ENCODE data around the gene PLK3. TPM values are rescaled to one million over a fixed set of nuclear protein-coding genes. Genes with fewer than 3 reads are reported as not detected.

Gene PLK3
- total and polyA plus RNA-seq, 9 of the 15 experiments (the other 6 are each of a cell fraction or from before 2014, with no cell fraction given): 0.52 to 22.7 (median 11.0) TPM

GRCh38 chr1:44808938-44809917 lies 9.1 kb downstream of the PLK3 start (continued):
- no peak for TF ChIP-seq E4F1 (CRISPR knock-in tag; IDR thresholded peaks at IDR 0.05; ENCODE audit: borderline replicate concordance)
- no peak for TF ChIP-seq NR3C1 (CRISPR knock-in tag; IDR thresholded peaks at IDR 0.05)
- no peak for TF ChIP-seq CC2D1A (IDR thresholded peaks at IDR 0.05)
- TF ChIP-seq ZNF668 (CRISPR knock-in tag; IDR thresholded peaks at IDR 0.05): no peak
- no peak for TF ChIP-seq CCNT2 (IDR thresholded peaks at IDR 0.05; ENCODE audit: borderline replicate concordance, extremely low read depth, insufficient read length, low read depth, low read length)
- TF ChIP-seq EZH2 (IDR thresholded peaks at IDR 0.05; ENCODE audit: borderline replicate concordance, low read depth, low read length): no peak
- TF ChIP-seq CBFA2T2 (conservative IDR thresholded peaks at IDR 0.05): no peak; the same call in 1 of the 2 replicates
- TF ChIP-seq ZNF311 (CRISPR knock-in tag; IDR thresholded peaks at IDR 0.05): no peak
- TF ChIP-seq BRD4 (IDR thresholded peaks at IDR 0.05): no peak
- no peak for TF ChIP-seq MCM5 (IDR thresholded peaks at IDR 0.05; ENCODE audit: low read depth)
- no peak for TF ChIP-seq SMARCC2 (IDR thresholded peaks at IDR 0.05; ENCODE audit: low read depth)
- TF ChIP-seq BRCA1 (IDR thresholded peaks at IDR 0.05): no peak
- no peak for TF ChIP-seq BRCA1 (CRISPR knock-in tag; IDR thresholded peaks at IDR 0.05)
- no peak for TF ChIP-seq ZNF551 (CRISPR knock-in tag; IDR thresholded peaks at IDR 0.05)
- no peak for TF ChIP-seq ZNF780A (CRISPR knock-in tag; IDR thresholded peaks at IDR 0.05)
- TF ChIP-seq DPF2 (IDR thresholded peaks at IDR 0.05): no peak
- no peak for TF ChIP-seq PTRF (tag; IDR thresholded peaks at IDR 0.05)
- TF ChIP-seq MLLT1 (IDR thresholded peaks at IDR 0.05): no peak
- no peak for TF ChIP-seq NFYB (IDR thresholded peaks at IDR 0.05; ENCODE audit: extremely low read depth, insufficient read length)
- TF ChIP-seq ADNP (tag; IDR thresholded peaks at IDR 0.05): no peak
- TF ChIP-seq NFIX (CRISPR knock-in tag; IDR thresholded peaks at IDR 0.05; ENCODE audit: low read depth): no peak
- no peak for TF ChIP-seq CHCHD3 (CRISPR knock-in tag; IDR thresholded peaks at IDR 0.05)
- TF ChIP-seq MBD1 (CRISPR knock-in tag; IDR thresholded peaks at IDR 0.05): no peak
- no peak for TF ChIP-seq COPS2 (conservative IDR thresholded peaks at IDR 0.05)
- no peak for TF ChIP-seq EWSR1 (IDR thresholded peaks at IDR 0.05; ENCODE audit: borderline replicate concordance, low read depth, partially characterized antibody)
